GM12878 (cell line): ENCODE results near the gene PSMF1. TPM values are rescaled to one million over a fixed set of nuclear protein-coding genes. Genes with fewer than 3 reads are reported as not detected.

Source experiments
- ATAC-seq: fragments of 200-7000 bp; cut with Tn5 transposase; 3 replicates; pipeline ENCODE4 v1.9.1; 2020; ENCODE audit warnings: mild to moderate bottlenecking, moderate library complexity
- BruUV-seq: library from RNA; stranded (reverse); fragments of 400-500 nt; replicated peaks from 2 replicates; lab custom pipeline; 2021; lab: Mats Ljungman, UMichigan
- CTCF ChIA-PET: fragments of 300-600 bp; sonication (Branson Sonifier 250); formaldehyde crosslinking; extraction: SDS; loops from one replicate; lab custom pipeline; 2021; ENCODE audit warnings: inconsistent platforms; lab: Yijun Ruan, JAX
- POLR2A ChIA-PET: fragments of 350-600 bp; formaldehyde crosslinking; extraction: SDS; loops from one replicate; lab custom pipeline; 2021; ENCODE audit warnings: inconsistent platforms; lab: Charles Lee
- RAD21 ChIA-PET: fragments of 300-600 bp; sonication (Branson Sonifier 250); formaldehyde crosslinking; loops from one replicate; lab custom pipeline; 2023; ENCODE audit warnings: antibody characterized with exemption; ENCODE audit not compliant: unreplicated experiment; lab: Charles Lee
- SMC1A ChIA-PET: fragments of 300-600 bp; sonication (Branson Sonifier 250); formaldehyde crosslinking; loops from one replicate; lab custom pipeline; 2023; ENCODE audit not compliant: unreplicated experiment, uncharacterized antibody; lab: Charles Lee
- DNase-seq: peaks from one replicate; pipeline ENCODE4 v3.0.0-alpha.2; 2011; ENCODE audit warnings: low read depth, low spot score
- FAIRE-seq: peaks from 3 replicates; lab custom pipeline; 2011; peaks lifted over from hg19 to GRCh38; lab: Jason Lieb, UNC
- H2AFZ ChIP-seq: 2 replicates; pipeline ENCODE4 v1.6.0; 2011; ENCODE audit warnings: low read depth, low read length, control low read depth; ENCODE audit not compliant: control insufficient read depth
- H3K27ac ChIP-seq: 2 replicates; pipeline ENCODE4 v1.5.1; 2011; ENCODE audit warnings: control low read depth; ENCODE audit not compliant: control insufficient read depth, insufficient read depth
- H3K27me3 ChIP-seq, 2 experiments: replicated peaks in 1 of 2; 2 replicates each; pipeline versions ENCODE4 v1.6.0 to v1.6.1; 2011; ENCODE audit warnings: low read length in 1 of 2; ENCODE audit not compliant: control insufficient read depth in 2 of 2, insufficient read depth in 2 of 2
- H3K36me3 ChIP-seq, 2 experiments: 2 replicates each; pipeline ENCODE4 v1.5.1; 2011; ENCODE audit warnings: low read length in 1 of 2; ENCODE audit not compliant: control insufficient read depth in 2 of 2, insufficient read depth in 2 of 2
- H3K4me1 ChIP-seq: 2 replicates; pipeline ENCODE4 v1.6.1; 2011; ENCODE audit warnings: mild to moderate bottlenecking, low read length, moderate library complexity, mixed read lengths; ENCODE audit not compliant: control insufficient read depth, insufficient read depth
- H3K4me2 ChIP-seq: 2 replicates; pipeline ENCODE4 v1.6.0; 2011; ENCODE audit warnings: control low read depth; ENCODE audit not compliant: control insufficient read depth, insufficient read depth
- H3K4me3 ChIP-seq: fragments of 200-600 bp; sonication (generic); 2 replicates; pipeline ENCODE4 v1.5.1; 2016
- H3K79me2 ChIP-seq: 2 replicates; pipeline ENCODE4 v1.6.0; 2011; ENCODE audit warnings: low read length; ENCODE audit not compliant: control insufficient read depth, insufficient read depth
- H3K9ac ChIP-seq: 2 replicates; pipeline ENCODE4 v1.8.0; 2011; ENCODE audit warnings: low read length, control low read depth, mixed read lengths; ENCODE audit not compliant: control insufficient read depth, insufficient read depth
- H3K9me3 ChIP-seq: replicated peaks from 3 replicates; pipeline ENCODE4 v1.5.1; 2011; ENCODE audit warnings: mild to moderate bottlenecking, low read length; ENCODE audit not compliant: control insufficient read depth, insufficient read depth
- H4K20me1 ChIP-seq: 2 replicates; pipeline ENCODE4 v1.6.0; 2011; ENCODE audit not compliant: control insufficient read depth, insufficient read depth
- E4F1 ChIP-seq: fragments of 450-650 bp; IDR thresholded peaks from 2 replicates; pipeline ENCODE4 v1.6.1; 2018; ENCODE audit warnings: borderline replicate concordance, mild to moderate bottlenecking; ENCODE audit not compliant: partially characterized antibody
- EED ChIP-seq: sonication (generic); IDR thresholded peaks from 2 replicates; pipeline ENCODE4 v1.6.1; 2016; ENCODE audit warnings: antibody characterized with exemption, low read depth
- ESRRA ChIP-seq: IDR thresholded peaks from 2 replicates; pipeline ENCODE4 v1.6.1; 2012; ENCODE audit warnings: mild to moderate bottlenecking, low read length, improper control_type of control experiment
- EZH2 ChIP-seq: IDR thresholded peaks from 2 replicates; pipeline ENCODE4 v1.6.1; 2012; ENCODE audit warnings: low read depth, mild to moderate bottlenecking, control low read depth, inconsistent platforms, low read length, borderline replicate concordance; ENCODE audit not compliant: control insufficient read depth
- FOS ChIP-seq: IDR thresholded peaks from 3 replicates; pipeline ENCODE4 v1.6.1; 2011; ENCODE audit warnings: borderline replicate concordance; ENCODE audit not compliant: insufficient read length; ENCODE audit errors: extremely low read depth
- HCFC1 ChIP-seq: fragments of 150-350 bp; IDR thresholded peaks from 2 replicates; pipeline ENCODE4 v1.6.1; 2014; ENCODE audit warnings: low read length
- IRF4 ChIP-seq: IDR thresholded peaks from 2 replicates; pipeline ENCODE4 v1.6.1; 2011; ENCODE audit warnings: low read depth, low read length
- STAT1 ChIP-seq: fragments of 450-650 bp; conservative IDR thresholded peaks from 2 replicates; pipeline ENCODE4 v1.6.1; 2014; ENCODE audit warnings: antibody characterized with exemption, mild to moderate bottlenecking
- ZNF687 ChIP-seq: fragments of 450-650 bp; IDR thresholded peaks from 2 replicates; pipeline ENCODE4 v1.6.1; 2017; ENCODE audit warnings: mild to moderate bottlenecking, moderate library complexity
- WGBS: methylation state at CpG from one replicate; pipeline ENCODE4 v1.1.6; 2016; ENCODE audit warnings: low lambda C conversion rate; ENCODE audit not compliant: insufficient replicate concordance, insufficient coverage; ENCODE audit errors: missing lambda C conversion rate; 5-methylcytosine and 5-hydroxymethylcytosine counted together
- in situ Hi-C: fragments of 300-500 bp; cut with MboI; formaldehyde crosslinking; loops from 9 replicates; pipeline ENCODE4 v1.14.3; 2018; ENCODE audit warnings: mixed read lengths
- intact Hi-C: fragments of 100-400 bp; cut with micrococcal nuclease; formaldehyde crosslinking; loops from one replicate; pipeline ENCODE4 v1.14.2; 2022; ENCODE audit not compliant: unreplicated experiment
- polyA plus RNA-seq, 11 experiments: library from polyadenylated mRNA; depleted of rRNA in 4 of 11; unstranded in 6 of 11; stranded (reverse) in 5 of 11; fragments of >200 nt; fragmentation: Nextera tagmentation in 4 of 11; fragmentation: Illumina TruSeq in 1 of 11; extraction: Ambion mirVana in 4 of 11; extraction: Trizol in 1 of 11; gene quantifications; 1 replicate in 1 of 11; 2 replicates in 10 of 11; pipeline versions ENCODE4 v1.2.1 to v1.2.3, GENCODE V29; 2011 to 2016; ENCODE audit warnings: inconsistent platforms in 2 of 11, missing spikeins in 2 of 11, low read depth in 1 of 11
- total RNA-seq, 4 experiments: library from RNA; depleted of rRNA in 3 of 4; stranded (reverse); fragments of >200 nt in 3 of 4; fragmentation: Illumina TruSeq in 1 of 4; extraction: Trizol in 1 of 4; gene quantifications; 2 replicates each; pipeline versions ENCODE4 v1.2.1 to v1.2.3, GENCODE V29; 2013 to 2021
- TF ChIP-seq, protein P1 (sequence below): fragments of 450-650 bp; IDR thresholded peaks from 2 replicates; pipeline ENCODE4 v1.6.1; 2017; ENCODE audit warnings: mild to moderate bottlenecking, low read depth, inconsistent platforms; ENCODE audit not compliant: poor library complexity, severe bottlenecking

Gene PSMF1
- total and polyA plus RNA-seq, 10 of the 15 experiments (the other 5 are each of a cell fraction or from before 2014, with no cell fraction given), result 14.2 to 173 (median 40.6) TPM

- ATAC-seq (no peak), FAIRE-seq (no peak), DNase-seq (no peak)
- ChIA-PET SMC1A (no interaction called here), RAD21 (no interaction called here), CTCF (no interaction called here), POLR2A (no interaction called here)
- no TSS peak for BruUV-seq
- Histone ChIP-seq H2AFZ (no peak overlapping the region), H4K20me1 (no peaks in the 10 kb centered on the region), H3K4me2 (no peak overlapping the region), H3K9me3 (no peaks in the 10 kb centered on the region), H3K27me3 (peaks cover 0 to 4% of the 10 kb centered on the region in 2 experiments; a peak in 3 of 4 replicates), H3K79me2 (no peaks in the 10 kb centered on the region), H3K36me3 (no peaks in the 10 kb centered on the region), H3K4me3 (no peak overlapping the region), H3K9ac (no peak overlapping the region), H3K4me1 (no peaks in the 10 kb centered on the region), H3K27ac (no peak overlapping the region)
- 41% methylated on average over 3 of the region's 3 CpGs for WGBS
- intact Hi-C loops, result no loop called here
- TF ChIP-seq IRF4, result no peak
- TF ChIP-seq STAT1, result no peak
- no peak for TF ChIP-seq E4F1
- no peak for TF ChIP-seq EZH2
- no peak for TF ChIP-seq HCFC1
- TF ChIP-seq, protein P1, sequence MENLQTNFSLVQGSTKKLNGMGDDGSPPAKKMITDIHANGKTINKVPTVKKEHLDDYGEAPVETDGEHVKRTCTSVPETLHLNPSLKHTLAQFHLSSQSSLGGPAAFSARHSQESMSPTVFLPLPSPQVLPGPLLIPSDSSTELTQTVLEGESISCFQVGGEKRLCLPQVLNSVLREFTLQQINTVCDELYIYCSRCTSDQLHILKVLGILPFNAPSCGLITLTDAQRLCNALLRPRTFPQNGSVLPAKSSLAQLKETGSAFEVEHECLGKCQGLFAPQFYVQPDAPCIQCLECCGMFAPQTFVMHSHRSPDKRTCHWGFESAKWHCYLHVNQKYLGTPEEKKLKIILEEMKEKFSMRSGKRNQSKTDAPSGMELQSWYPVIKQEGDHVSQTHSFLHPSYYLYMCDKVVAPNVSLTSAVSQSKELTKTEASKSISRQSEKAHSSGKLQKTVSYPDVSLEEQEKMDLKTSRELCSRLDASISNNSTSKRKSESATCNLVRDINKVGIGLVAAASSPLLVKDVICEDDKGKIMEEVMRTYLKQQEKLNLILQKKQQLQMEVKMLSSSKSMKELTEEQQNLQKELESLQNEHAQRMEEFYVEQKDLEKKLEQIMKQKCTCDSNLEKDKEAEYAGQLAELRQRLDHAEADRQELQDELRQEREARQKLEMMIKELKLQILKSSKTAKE, result no peak
- no peak for TF ChIP-seq FOS
- TF ChIP-seq ESRRA, result no peak
- TF ChIP-seq EED, result no peak
- TF ChIP-seq ZNF687, result no peak
- in situ Hi-C loops, result no loop called here
Measured at GRCh38 chr20:1191299-1191698, 72.9 kb downstream of the PSMF1 start.
